Ishikawa (cell line): ENCODE results near the gene TADA3.

ENCODE experiments used
- CEBPB ChIP-seq: IDR thresholded peaks from 2 replicates; pipeline ENCODE4 v1.6.1; 2012
- CREB1 ChIP-seq: IDR thresholded peaks from 2 replicates; pipeline ENCODE4 v1.6.1; 2012; ENCODE audit warnings: low read depth
- EGR1 ChIP-seq: IDR thresholded peaks from 2 replicates; pipeline ENCODE4 v1.6.1; 2012
- EP300 ChIP-seq: IDR thresholded peaks from 2 replicates; pipeline ENCODE4 v1.6.1; 2012; ENCODE audit warnings: borderline replicate concordance
- FOXM1 ChIP-seq: IDR thresholded peaks from 2 replicates; pipeline ENCODE4 v1.6.1; 2012; ENCODE audit warnings: low read depth, borderline replicate concordance
- MAX ChIP-seq: IDR thresholded peaks from 2 replicates; pipeline ENCODE4 v1.6.1; 2012
- NFIC ChIP-seq: IDR thresholded peaks from 2 replicates; pipeline ENCODE4 v1.6.1; 2012
- RAD21 ChIP-seq: IDR thresholded peaks from 2 replicates; pipeline ENCODE4 v1.6.1; 2012; ENCODE audit warnings: low read depth
- REST ChIP-seq: IDR thresholded peaks from 2 replicates; pipeline ENCODE4 v1.6.1; 2012; ENCODE audit warnings: low read depth, mild to moderate bottlenecking
- TAF1 ChIP-seq: IDR thresholded peaks from 2 replicates; pipeline ENCODE4 v1.6.1; 2012; ENCODE audit warnings: low read depth, mild to moderate bottlenecking
- TCF12 ChIP-seq: IDR thresholded peaks from 2 replicates; pipeline ENCODE4 v1.6.1; 2012; ENCODE audit warnings: low read depth
- TEAD4 ChIP-seq: IDR thresholded peaks from 2 replicates; pipeline ENCODE4 v1.6.1; 2012
- USF1 ChIP-seq: IDR thresholded peaks from 2 replicates; pipeline ENCODE4 v1.6.1; 2012
- YY1 ChIP-seq: IDR thresholded peaks from 2 replicates; pipeline ENCODE4 v1.6.1; 2012; ENCODE audit warnings: low read depth
- ZBTB7A ChIP-seq: IDR thresholded peaks from 2 replicates; pipeline ENCODE4 v1.6.1; 2012; ENCODE audit warnings: low read depth

TADA3 gene

GRCh38 chr3:9834520-9835380 lies 42.5 kb upstream of the TADA3 start:
- TF ChIP-seq TCF12: no peak

GRCh38 chr3:9833078-9833477 lies 40.8 kb upstream of the TADA3 start:
- TF ChIP-seq FOXM1 (no peak), YY1 (no peak), CREB1 (no peak), REST (no peak), USF1 (no peak), TAF1 (no peak), EGR1 (no peak), MAX (no peak), NFIC (no peak), TEAD4 (no peak), TCF12 (no peak), RAD21 (no peak), EP300 (no peak), CEBPB (no peak), ZBTB7A (no peak)

GRCh38 chr3:9831253-9831652 lies 39.0 kb upstream of the TADA3 start:
- TF ChIP-seq YY1 (no peak), EP300 (no peak), USF1 (no peak), CREB1 (no peak), TCF12 (no peak), MAX (no peak), FOXM1 (no peak), TAF1 (no peak), EGR1 (no peak), TEAD4 (no peak), ZBTB7A (no peak), NFIC (no peak), RAD21 (no peak), CEBPB (no peak), REST (no peak)

- TF ChIP-seq REST (no peak), TEAD4 (no peak), TCF12 (no peak), ZBTB7A (no peak), FOXM1 (no peak), CEBPB (no peak), CREB1 (no peak), NFIC (no peak), TAF1 (no peak), RAD21 (no peak), EP300 (no peak), MAX (no peak), USF1 (no peak), YY1 (no peak), EGR1 (no peak)
Observed at GRCh38 chr3:9828801-9829755, 36.8 kb upstream of the TADA3 start.
